Activated T-helper 17 cell treated with anti-CD3 and anti-CD28 coated beads, Interleukin-2, amount 50 U/mL, for 72 hours (primary cell): Measurements from ENCODE around the gene APLP1. TPM values are rescaled to one million over a fixed set of nuclear protein-coding genes. Genes with fewer than 3 reads are reported as not detected.
A peak's percentile ranks its signal among the peaks of the same experiment; 100 is the strongest.
"Not testable (repeated sequence)": the region's sequence is repeated elsewhere in the genome, so short reads cannot be mapped to it uniquely, and the experiment has no call there.

ENCODE experiments used
- ATAC-seq: fragments of 150-1000 bp; cut with Tn5 transposase; replicated peaks from 2 replicates; pipeline ENCODE4 v1.10.0; 2021; ENCODE audit warnings: mild to moderate bottlenecking, moderate library complexity
- H3K27ac Mint-ChIP-seq: one replicate; pipeline ENCODE4 v1.8.0; 2022; ENCODE audit warnings: mixed read lengths
- H3K27me3 Mint-ChIP-seq: one replicate; pipeline ENCODE4 v1.8.0; 2022; ENCODE audit warnings: mixed read lengths
- H3K36me3 Mint-ChIP-seq: one replicate; pipeline ENCODE4 v1.8.0; 2022; ENCODE audit warnings: low read depth, mild to moderate bottlenecking, mixed read lengths
- H3K4me1 Mint-ChIP-seq: one replicate; pipeline ENCODE4 v1.8.0; 2022; ENCODE audit warnings: mixed read lengths
- H3K4me3 Mint-ChIP-seq: one replicate; pipeline ENCODE4 v1.8.0; 2022; ENCODE audit warnings: mild to moderate bottlenecking, mixed read lengths
- H3K9me3 Mint-ChIP-seq: one replicate; pipeline ENCODE4 v1.8.0; 2022; ENCODE audit warnings: mixed read lengths
- total RNA-seq, 2 donors: library from RNA; stranded (reverse); gene quantifications; one replicate each; pipeline ENCODE4 v1.2.3, GENCODE V29; 2022

APLP1 gene
- total RNA-seq, 2 donors from 2014 or later, result 2.3 to 2.6 TPM

DNA sequence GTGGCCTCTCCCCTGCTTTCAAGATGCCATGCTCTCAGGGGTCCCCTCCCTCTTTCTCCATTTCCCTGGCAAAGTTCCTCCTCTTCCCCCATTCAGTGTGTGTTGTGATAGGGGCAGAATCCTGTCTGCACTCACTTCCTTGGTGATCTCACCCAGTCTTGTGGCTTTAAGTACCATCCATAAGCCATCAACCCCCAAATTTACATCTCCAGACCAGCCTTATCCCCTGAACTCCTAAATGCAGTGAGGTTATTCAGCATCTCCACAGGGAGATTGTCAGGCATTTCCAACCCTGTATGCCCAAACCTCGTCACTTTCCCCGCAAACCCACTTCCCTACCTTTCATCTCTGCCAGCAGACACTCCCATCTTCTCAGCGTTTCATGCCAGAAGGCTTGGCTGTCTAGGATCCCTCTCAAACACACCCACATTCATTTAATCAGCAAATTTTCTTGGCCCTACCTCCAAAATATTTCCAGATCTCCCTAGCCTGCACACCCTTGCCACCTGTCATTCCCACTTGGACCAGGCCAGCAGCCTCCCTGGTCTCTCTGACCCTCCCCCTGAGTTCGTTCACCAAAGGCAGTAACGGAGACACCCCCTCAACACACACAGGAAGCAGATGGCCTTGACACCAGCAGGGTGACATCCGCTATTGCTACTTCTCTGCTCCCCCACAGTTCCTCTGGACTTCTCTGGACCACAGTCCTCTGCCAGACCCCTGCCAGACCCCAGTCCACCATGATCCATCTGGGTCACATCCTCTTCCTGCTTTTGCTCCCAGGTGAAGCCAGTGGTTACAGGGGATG, 33.7 kb downstream of the APLP1 start, which contains the start of gene HCST:
HCST (plus strand) TSS at position 676 of the 808 bp plus-strand sequence; CDS start at position 741, 65 bp downstream.
- H3K9me3 Mint-ChIP-seq, result no peaks in the 10 kb centered on the region
- ATAC-seq, result peak; percentile 17
- H3K27me3 Mint-ChIP-seq, result no peaks in the 10 kb centered on the region
- peaks cover 37% of the 10 kb centered on the region for H3K36me3 Mint-ChIP-seq
- H3K27ac Mint-ChIP-seq, result peak within 1 kb of the TSS; percentile 64
- peaks cover 26% of the 10 kb centered on the region for H3K4me1 Mint-ChIP-seq
- H3K4me3 Mint-ChIP-seq, result peak within 1 kb of the TSS; percentile 81

- no peaks in the 10 kb centered on the region for H3K27me3 Mint-ChIP-seq
- peaks cover 28% of the 10 kb centered on the region for H3K36me3 Mint-ChIP-seq
- no peaks in the 10 kb centered on the region for H3K9me3 Mint-ChIP-seq
- H3K4me1 Mint-ChIP-seq, result peaks cover 26% of the 10 kb centered on the region
- ATAC-seq, result no peak
- peak overlapping the region; percentile 81 for H3K4me3 Mint-ChIP-seq
- H3K27ac Mint-ChIP-seq, result peak overlapping the region; percentile 64
These were observed 34.6 kb downstream of the APLP1 start for GRCh38 chr19:35902870-35903475.

DNA sequence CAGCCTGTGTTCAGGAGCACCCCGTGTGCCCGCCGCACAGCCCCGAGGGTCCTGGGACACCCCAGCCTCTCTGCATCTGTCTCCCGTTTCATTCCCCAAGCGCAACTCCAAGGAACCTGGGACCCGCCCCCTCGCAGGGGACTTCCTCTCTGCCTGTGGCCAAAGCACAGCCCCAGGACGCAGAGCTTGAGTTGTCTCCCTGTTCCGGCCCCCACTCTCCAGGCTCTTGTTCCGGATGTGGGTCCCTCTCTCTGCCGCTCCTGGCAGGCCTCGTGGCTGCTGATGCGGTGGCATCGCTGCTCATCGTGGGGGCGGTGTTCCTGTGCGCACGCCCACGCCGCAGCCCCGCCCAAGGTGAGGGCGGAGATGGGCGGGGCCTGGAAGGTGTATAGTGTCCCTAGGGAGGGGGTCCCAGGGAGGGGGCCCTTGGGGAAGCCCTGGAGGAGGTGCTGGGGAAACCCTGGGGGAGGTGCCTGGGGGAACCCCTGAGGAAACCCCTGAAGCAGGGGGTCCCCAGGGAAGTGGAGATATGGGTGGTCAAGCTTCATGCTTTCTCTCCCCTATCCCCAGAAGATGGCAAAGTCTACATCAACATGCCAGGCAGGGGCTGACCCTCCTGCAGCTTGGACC, 35.3 kb downstream of the APLP1 start:
- ATAC-seq, result peak; percentile 60
- peak overlapping the region; percentile 81 for H3K4me3 Mint-ChIP-seq
- H3K9me3 Mint-ChIP-seq, result no peaks in the 10 kb centered on the region
- peaks cover 26% of the 10 kb centered on the region for H3K4me1 Mint-ChIP-seq
- peaks cover 21% of the 10 kb centered on the region for H3K36me3 Mint-ChIP-seq
- no peaks in the 10 kb centered on the region for H3K27me3 Mint-ChIP-seq
- H3K27ac Mint-ChIP-seq, result peak overlapping the region; percentile 64

GRCh38 chr19:35904311-35905068, 36.1 kb downstream of the APLP1 start:
- H3K4me3 Mint-ChIP-seq, result peak overlapping the region; percentile 81
- peaks cover 26% of the 10 kb centered on the region for H3K4me1 Mint-ChIP-seq
- H3K36me3 Mint-ChIP-seq, result peaks cover 13% of the 10 kb centered on the region
- H3K9me3 Mint-ChIP-seq, result no peaks in the 10 kb centered on the region
- no peak for ATAC-seq
- no peaks in the 10 kb centered on the region for H3K27me3 Mint-ChIP-seq
- peak overlapping the region; percentile 64 for H3K27ac Mint-ChIP-seq

DNA sequence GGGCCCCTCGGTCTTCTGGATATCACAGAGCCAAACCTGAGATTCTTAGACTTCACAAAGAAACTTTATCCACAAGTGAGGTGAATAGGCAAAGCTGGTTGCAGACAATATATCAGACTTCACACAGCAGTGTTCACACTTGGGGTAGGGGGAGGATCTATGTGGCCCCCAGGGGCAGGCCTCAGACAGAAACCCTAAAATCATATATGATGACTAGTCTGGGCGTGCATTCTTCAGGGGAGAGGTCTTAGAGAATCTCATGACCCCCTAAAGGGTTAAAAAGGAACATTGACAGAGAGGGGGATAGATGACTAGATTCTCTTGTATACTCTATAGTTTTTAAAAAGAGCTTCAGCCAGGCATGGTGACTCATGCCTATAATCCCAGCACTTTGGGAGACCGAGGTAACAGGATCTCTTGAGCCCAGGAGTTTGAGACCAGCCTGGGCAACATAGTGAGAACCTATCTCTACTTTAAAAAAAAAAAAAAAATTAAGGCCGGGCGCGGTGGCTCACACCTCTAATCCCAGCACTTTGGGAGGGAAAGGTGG, 36.9 kb downstream of the APLP1 start:
- Mint-ChIP-seq H3K27me3 (no peaks in the 10 kb centered on the region), H3K36me3 (peaks cover 10% of the 10 kb centered on the region), H3K27ac (peak overlapping the region; percentile 64), H3K4me3 (peak overlapping the region; percentile 81), H3K4me1 (peaks cover 26% of the 10 kb centered on the region), H3K9me3 (no peaks in the 10 kb centered on the region)
- no peak for ATAC-seq

- no peaks in the 10 kb centered on the region for H3K27me3 Mint-ChIP-seq
- H3K36me3 Mint-ChIP-seq, result peaks cover 10% of the 10 kb centered on the region
- peaks cover 19% of the 10 kb centered on the region for H3K4me1 Mint-ChIP-seq
- no peaks in the 10 kb centered on the region for H3K9me3 Mint-ChIP-seq
- no peak overlapping the region for H3K4me3 Mint-ChIP-seq
- H3K27ac Mint-ChIP-seq, result no peak overlapping the region
- ATAC-seq, result no peak
These were observed 39.0 kb downstream of the APLP1 start for GRCh38 chr19:35907377-35907745.

- Mint-ChIP-seq H3K27ac (no peak within 1 kb of the TSS), H3K27me3 (no peaks in the 10 kb centered on the region), H3K4me1 (peaks cover 19% of the 10 kb centered on the region), H3K36me3 (peaks cover 8% of the 10 kb centered on the region), H3K9me3 (no peaks in the 10 kb centered on the region), H3K4me3 (no peak within 1 kb of the TSS)
- no peak for ATAC-seq
These were observed 39.7 kb downstream of the APLP1 start, which contains the start of gene TYROBP for GRCh38 chr19:35908010-35908441. TYROBP (minus strand) TSS chr19:35908295; CDS start chr19:35908228, 67 bp downstream.

GRCh38 chr19:35908973-35909683, 40.8 kb downstream of the APLP1 start:
- Mint-ChIP-seq H3K27ac (no peak overlapping the region), H3K27me3 (no peaks in the 10 kb centered on the region), H3K36me3 (no peaks in the 10 kb centered on the region), H3K4me1 (peaks cover 12% of the 10 kb centered on the region), H3K4me3 (no peak overlapping the region), H3K9me3 (no peaks in the 10 kb centered on the region)
- ATAC-seq, result no peak

GRCh38 chr19:35909684-35910035, 41.3 kb downstream of the APLP1 start:
- Mint-ChIP-seq H3K27ac (no peak overlapping the region), H3K36me3 (no peaks in the 10 kb centered on the region), H3K9me3 (no peaks in the 10 kb centered on the region), H3K27me3 (no peaks in the 10 kb centered on the region), H3K4me3 (no peak overlapping the region), H3K4me1 (peaks cover 6% of the 10 kb centered on the region)
- no peak for ATAC-seq

DNA sequence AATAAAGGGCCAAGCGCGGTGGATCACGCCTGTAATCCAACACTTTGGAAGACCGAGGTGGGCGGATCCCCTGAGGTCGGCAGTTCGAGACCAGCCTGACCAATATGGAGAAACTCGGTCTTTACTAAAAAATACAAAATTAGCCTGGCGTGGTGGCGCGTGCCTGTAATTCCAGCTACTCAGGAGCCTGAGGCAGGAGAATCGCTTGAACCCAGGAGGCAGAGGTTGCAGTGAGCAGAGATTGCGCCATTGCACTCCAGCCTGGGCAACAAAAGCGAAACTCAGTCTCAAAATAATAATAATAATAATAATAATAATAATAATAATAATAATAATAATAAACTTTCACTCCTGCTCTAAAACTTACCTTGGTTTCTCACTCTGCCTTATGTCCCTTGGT, 42.0 kb downstream of the APLP1 start:
- not testable (repeated sequence) for H3K4me1 Mint-ChIP-seq, H3K4me3 Mint-ChIP-seq, H3K36me3 Mint-ChIP-seq, H3K9me3 Mint-ChIP-seq, H3K27me3 Mint-ChIP-seq, ATAC-seq, H3K27ac Mint-ChIP-seq

DNA sequence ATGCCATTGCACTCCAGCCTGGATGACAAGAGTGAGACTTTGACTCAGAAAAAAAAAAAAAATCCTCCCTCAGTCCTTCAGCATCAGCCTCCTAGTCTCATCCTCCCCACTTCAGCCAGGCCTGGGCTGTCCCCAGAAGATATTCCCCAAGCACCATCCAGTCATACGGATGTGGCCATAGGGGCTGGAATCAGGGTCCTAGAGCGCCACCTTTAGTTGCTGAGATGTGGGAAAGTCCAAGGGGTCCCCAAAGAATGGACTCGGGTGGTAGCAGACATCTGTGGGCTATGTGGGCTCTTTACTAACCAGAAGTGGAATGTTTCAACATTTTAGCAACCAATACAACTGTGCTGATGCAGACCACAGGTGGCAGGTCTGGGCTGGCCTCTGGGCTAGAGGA, 42.8 kb downstream of the APLP1 start:
- Mint-ChIP-seq H3K36me3 (no peaks in the 10 kb centered on the region), H3K27ac (no peak overlapping the region), H3K27me3 (no peaks in the 10 kb centered on the region)

GRCh38 chr19:35911790-35912189, 43.4 kb downstream of the APLP1 start:
- no peaks in the 10 kb centered on the region for H3K4me1 Mint-ChIP-seq
- no peaks in the 10 kb centered on the region for H3K27me3 Mint-ChIP-seq
- no peak overlapping the region for H3K4me3 Mint-ChIP-seq
- no peaks in the 10 kb centered on the region for H3K9me3 Mint-ChIP-seq
- peak; percentile 67 for ATAC-seq
- H3K36me3 Mint-ChIP-seq, result no peaks in the 10 kb centered on the region
- H3K27ac Mint-ChIP-seq, result no peak overlapping the region

More for the DNA sequence above, 42.8 kb downstream of the APLP1 start:
- Mint-ChIP-seq H3K4me3 (no peak overlapping the region), H3K4me1 (no peaks in the 10 kb centered on the region), H3K9me3 (no peaks in the 10 kb centered on the region)
- ATAC-seq, result no peak

GRCh38 chr19:35913589-35913988, 45.2 kb downstream of the APLP1 start:
- H3K4me3 Mint-ChIP-seq, result peak overlapping the region; percentile 48
- peak; percentile 76 for ATAC-seq
- no peaks in the 10 kb centered on the region for H3K27me3 Mint-ChIP-seq
- H3K4me1 Mint-ChIP-seq, result no peaks in the 10 kb centered on the region
- no peak overlapping the region for H3K27ac Mint-ChIP-seq
- no peaks in the 10 kb centered on the region for H3K9me3 Mint-ChIP-seq
- no peaks in the 10 kb centered on the region for H3K36me3 Mint-ChIP-seq
